H1 (cell line): ENCODE data around the gene PAFAH1B1. TPM values are rescaled to one million over a fixed set of nuclear protein-coding genes. Genes with fewer than 3 reads are reported as not detected.

Source experiments
- CTCF ChIA-PET: fragments of 300-600 bp; sonication (Branson Sonifier 250); formaldehyde crosslinking; loops from one replicate; lab custom pipeline; 2021; ENCODE audit not compliant: partially characterized antibody; lab: Charles Lee
- POLR2A ChIA-PET: fragments of 300-600 bp; sonication (Branson Sonifier 250); formaldehyde crosslinking; loops from one replicate; lab custom pipeline; 2021; ENCODE audit warnings: inconsistent platforms; ENCODE audit not compliant: partially characterized antibody; lab: Charles Lee
- DNase-seq, 2 experiments: peaks; one replicate each; pipeline versions ENCODE4 v3.0.0 to v3.0.0-alpha.2; 2010 to 2022; ENCODE audit warnings: low spot score in 2 of 2, low read depth in 1 of 2, mixed read lengths in 1 of 2
- FAIRE-seq: peaks from 2 replicates; lab custom pipeline; 2011; peaks lifted over from hg19 to GRCh38; lab: Jason Lieb, UNC
- H2AFZ ChIP-seq: 2 replicates; pipeline ENCODE4 v1.8.1; 2012; ENCODE audit warnings: low read length, inconsistent platforms
- H2AK5ac ChIP-seq: 2 replicates; pipeline ENCODE4 v1.6.1; 2013; ENCODE audit warnings: low read depth, low read length
- H2BK120ac ChIP-seq: replicated peaks from 2 replicates; pipeline ENCODE3; 2013; ENCODE audit warnings: low read depth, low read length, inconsistent platforms
- H2BK12ac ChIP-seq: 2 replicates; pipeline ENCODE4 v1.6.1; 2013; ENCODE audit warnings: low read depth, low read length
- H2BK15ac ChIP-seq: 2 replicates; pipeline ENCODE4 v1.6.1; 2013; ENCODE audit warnings: low read length
- H2BK20ac ChIP-seq: 2 replicates; pipeline ENCODE4 v1.6.1; 2013; ENCODE audit warnings: low read length
- H2BK5ac ChIP-seq: 2 replicates; pipeline ENCODE4 v1.6.1; 2013; ENCODE audit warnings: low read depth, low read length
- H3K14ac ChIP-seq: 2 replicates; pipeline ENCODE4 v1.6.1; 2013; ENCODE audit warnings: inconsistent platforms; ENCODE audit not compliant: insufficient read length
- H3K18ac ChIP-seq: 2 replicates; pipeline ENCODE4 v1.6.1; 2013; ENCODE audit warnings: low read length; ENCODE audit errors: extremely low read depth
- H3K23ac ChIP-seq: 2 replicates; pipeline ENCODE4 v1.6.1; 2013; ENCODE audit warnings: inconsistent platforms; ENCODE audit not compliant: insufficient read length
- H3K23me2 ChIP-seq: 2 replicates; pipeline ENCODE4 v1.6.1; 2013; ENCODE audit warnings: low read depth, low read length
- H3K27ac ChIP-seq: 2 replicates; pipeline ENCODE4 v1.6.1; 2011; ENCODE audit warnings: low read depth, low read length, inconsistent platforms
- H3K27me3 ChIP-seq, 4 experiments: replicated peaks in 1 of 4; 1 replicate in 1 of 4; 2 replicates in 3 of 4; pipeline versions ENCODE4 v1.6.1 to v1.8.1; 2011 to 2013; ENCODE audit warnings: low read length in 3 of 4, mild to moderate bottlenecking in 3 of 4, inconsistent platforms in 2 of 4, mixed read lengths in 2 of 4, moderate library complexity in 1 of 4; ENCODE audit not compliant: control insufficient read depth in 3 of 4, insufficient read depth in 3 of 4; ENCODE audit errors: extremely low read depth in 1 of 4
- H3K36me3 ChIP-seq, 4 experiments: 2 replicates each; pipeline versions ENCODE4 v1.6.1 to v1.8.1; 2011 to 2013; ENCODE audit warnings: mild to moderate bottlenecking in 4 of 4, low read length in 3 of 4, moderate library complexity in 2 of 4, control low read depth in 1 of 4, inconsistent platforms in 1 of 4; ENCODE audit not compliant: insufficient read depth in 4 of 4, control insufficient read depth in 2 of 4
- H3K4ac ChIP-seq: replicated peaks from 2 replicates; pipeline ENCODE3; 2013; ENCODE audit warnings: low read length, low read depth, mixed read lengths, inconsistent platforms; ENCODE audit not compliant: insufficient read length
- H3K4me1 ChIP-seq, 4 experiments: replicated peaks in 1 of 4; 1 replicate in 1 of 4; 2 replicates in 3 of 4; pipeline versions ENCODE4 v1.6.1 to v1.8.1; 2011 to 2013; ENCODE audit warnings: low read length in 3 of 4, inconsistent platforms in 2 of 4, mixed read lengths in 1 of 4; ENCODE audit not compliant: insufficient read depth in 4 of 4, control insufficient read depth in 3 of 4
- H3K4me2 ChIP-seq, 2 experiments: 2 replicates each; pipeline versions ENCODE4 v1.6.1 to v1.8.1; 2011 to 2013; ENCODE audit warnings: low read depth in 2 of 2, low read length in 2 of 2, control low read depth in 1 of 2, inconsistent platforms in 1 of 2, mild to moderate bottlenecking in 1 of 2; ENCODE audit not compliant: insufficient read depth in 1 of 2
- H3K4me3 ChIP-seq, 4 experiments: fragments of 200-600, 300-600 bp in 1 of 4; sonication (generic), shearing (Covaris generic), sonication (Bioruptor Twin) in 1 of 4; 2 replicates each; pipeline versions ENCODE4 v1.5.1 to v1.8.1; 2011 to 2016; ENCODE audit warnings: low read length in 4 of 4, low read depth in 3 of 4, control low read depth in 2 of 4, inconsistent platforms in 2 of 4, mild to moderate bottlenecking in 2 of 4, mixed read lengths in 1 of 4, moderate library complexity in 1 of 4; ENCODE audit not compliant: insufficient read depth in 2 of 4; ENCODE audit errors: extremely low read depth in 1 of 4
- H3K56ac ChIP-seq: replicated peaks from 2 replicates; pipeline ENCODE3; 2013; ENCODE audit warnings: low read depth, mild to moderate bottlenecking, mixed read lengths, low read length, inconsistent platforms; ENCODE audit not compliant: insufficient read length
- H3K79me1 ChIP-seq: 2 replicates; pipeline ENCODE4 v1.6.1; 2013; ENCODE audit warnings: low read depth, low read length, control low read depth
- H3K79me2 ChIP-seq, 2 experiments: 2 replicates each; pipeline versions ENCODE4 v1.6.1 to v1.8.1; 2012 to 2013; ENCODE audit warnings: low read length in 2 of 2, mild to moderate bottlenecking in 2 of 2, inconsistent platforms in 1 of 2; ENCODE audit not compliant: insufficient read depth in 2 of 2, control insufficient read depth in 1 of 2
- H3K9ac ChIP-seq, 4 experiments: replicated peaks in 1 of 4; 1 replicate in 1 of 4; 2 replicates in 3 of 4; pipeline versions ENCODE4 v1.6.1 to v1.8.1; 2011 to 2013; ENCODE audit warnings: low read depth in 3 of 4, low read length in 3 of 4, control low read depth in 2 of 4, mild to moderate bottlenecking in 2 of 4, moderate library complexity in 2 of 4, inconsistent platforms in 1 of 4; ENCODE audit errors: extremely low read depth in 1 of 4
- H3K9me3 ChIP-seq, 2 experiments: 2 replicates each; pipeline versions ENCODE4 v1.6.1 to v1.8.1; 2012 to 2013; ENCODE audit warnings: mild to moderate bottlenecking in 2 of 2, moderate library complexity in 2 of 2, control low read depth in 1 of 2, inconsistent platforms in 1 of 2, low read depth in 1 of 2, low read length in 1 of 2, mixed read lengths in 1 of 2; ENCODE audit not compliant: insufficient read depth in 2 of 2
- H4K20me1 ChIP-seq, 2 experiments: replicated peaks in 1 of 2; 2 replicates each; pipeline versions ENCODE3 to v1.8.1; 2011 to 2013; ENCODE audit warnings: inconsistent platforms in 2 of 2, low read length in 2 of 2, mild to moderate bottlenecking in 1 of 2; ENCODE audit not compliant: insufficient read depth in 2 of 2, control insufficient read depth in 1 of 2
- H4K5ac ChIP-seq: 2 replicates; pipeline ENCODE4 v1.6.1; 2013; ENCODE audit warnings: low read length, low read depth, mixed read lengths, inconsistent platforms; ENCODE audit not compliant: insufficient read length
- H4K8ac ChIP-seq: 2 replicates; pipeline ENCODE4 v1.8.0; 2013; ENCODE audit warnings: mild to moderate bottlenecking, moderate library complexity, low read length, inconsistent platforms; ENCODE audit not compliant: insufficient read depth; ENCODE audit errors: extremely low read depth
- H4K91ac ChIP-seq: replicated peaks from 2 replicates; pipeline ENCODE3; 2013; ENCODE audit warnings: low read length, mixed read lengths, inconsistent platforms; ENCODE audit not compliant: insufficient read length
- CTCF ChIP-seq, 3 experiments: IDR thresholded peaks; 1 replicate in 2 of 3; 2 replicates in 1 of 3; pipeline versions ENCODE4 v1.5.1 to v1.6.1; 2011; ENCODE audit warnings: low read length in 3 of 3, mild to moderate bottlenecking in 3 of 3, inconsistent platforms in 2 of 3, low read depth in 1 of 3, moderate library complexity in 1 of 3; ENCODE audit not compliant: insufficient read depth in 1 of 3; ENCODE audit errors: control extremely low read depth in 1 of 3
- KDM4A ChIP-seq: IDR thresholded peaks from one replicate; pipeline ENCODE4 v1.7.1; 2012; ENCODE audit warnings: low read depth, mild to moderate bottlenecking, moderate library complexity, low read length, inconsistent platforms; ENCODE audit not compliant: severe bottlenecking
- MAX ChIP-seq: IDR thresholded peaks from 2 replicates; pipeline ENCODE4 v1.6.1; 2012; ENCODE audit warnings: inconsistent platforms
- PHF8 ChIP-seq: fragments of 200-600 bp; sonication (generic); conservative IDR thresholded peaks from 2 replicates; pipeline ENCODE4 v1.7.1; 2012; ENCODE audit warnings: low read depth, mild to moderate bottlenecking, inconsistent platforms, low read length, moderate library complexity
- RXRA ChIP-seq: IDR thresholded peaks from 2 replicates; pipeline ENCODE4 v1.6.1; 2011; ENCODE audit warnings: low read depth, mild to moderate bottlenecking, low read length, moderate library complexity; ENCODE audit not compliant: insufficient read depth
- SP1 ChIP-seq: IDR thresholded peaks from 2 replicates; pipeline ENCODE4 v1.6.1; 2011; ENCODE audit warnings: low read depth, low read length
- TBP ChIP-seq: IDR thresholded peaks from 2 replicates; pipeline ENCODE4 v1.6.1; 2011; ENCODE audit warnings: low read depth, low read length, improper control_type of control experiment
- WGBS, 2 experiments: shearing (Covaris generic) in 1 of 2; methylation state at CpG; one replicate each; pipeline versions ENCODE4 v1.1.6 to v1.1.7; 2013 to 2015; ENCODE audit warnings: low lambda C conversion rate in 2 of 2, mixed read lengths in 2 of 2, inconsistent platforms in 1 of 2, low coverage in 1 of 2, missing lambda C conversion rate in 1 of 2; ENCODE audit not compliant: insufficient replicate concordance in 2 of 2, insufficient coverage in 1 of 2, insufficient read length in 1 of 2; ENCODE audit errors: extremely low coverage in 1 of 2, missing lambda C conversion rate in 1 of 2; 5-methylcytosine and 5-hydroxymethylcytosine counted together
- polyA plus RNA-seq, 7 experiments: library from polyadenylated mRNA; depleted of rRNA in 3 of 7; stranded (reverse) in 5 of 7; unstranded in 2 of 7; fragments of >200 nt in 5 of 7; fragments of 200-250 nt in 2 of 7; gene quantifications; 1 replicate in 5 of 7; 2 replicates in 1 of 7; 4 replicates in 1 of 7; pipeline versions ENCODE4 v1.2.1 to v1.2.3, GENCODE V29; 2011 to 2013; ENCODE audit warnings: missing spikeins in 2 of 7, mixed read lengths in 2 of 7
- total RNA-seq: library from RNA; stranded (reverse); fragmentation: NEBNext Ultra II Directional; extraction: Animal tissue kit (Norgen Biotek cat#: 25700); gene quantifications from 2 replicates; pipeline ENCODE4 v1.2.1, GENCODE V29; 2021

The PAFAH1B1 gene
- total and polyA plus RNA-seq, 2 of the 8 experiments (the other 6 are each of a cell fraction or from before 2014, with no cell fraction given): 42.0 to 152 TPM

GRCh38 chr17:2694381-2695242, 101.2 kb downstream of the PAFAH1B1 start:
- H3K27ac ChIP-seq: no peak overlapping the region
- H3K4me3 ChIP-seq: no peak overlapping the region
- no peaks in the 10 kb centered on the region; the same call in 1 of the 2 replicates for H3K79me1 ChIP-seq
- FAIRE-seq (no peak), DNase-seq (no peak)
- H2BK20ac ChIP-seq: no peak overlapping the region
- no peak overlapping the region for H3K23ac ChIP-seq
- ChIA-PET POLR2A (interaction anchor here (1.2 to 2.3 kb wide), 5 partner anchors 8 to 57 kb away, joined by 3 to 7 read pairs (median 4); no protein-coding TSS in a partner anchor), CTCF (interaction anchor here (2.9 to 4.5 kb wide), 2 partner anchors 8 to 14 kb away, joined by 11 to 30 read pairs; no protein-coding TSS in a partner anchor)
- WGBS, 2 experiments: 96% methylated on average over 20 of the region's 42 CpGs; no CpG with 5 or more reads in 1 of the 2 experiments
- no peak overlapping the region for H3K14ac ChIP-seq
- no peak overlapping the region for H2AK5ac ChIP-seq
- no peak overlapping the region for H2BK15ac ChIP-seq
- no peak overlapping the region for H2BK5ac ChIP-seq
- H3K4me2 ChIP-seq: no peak overlapping the region
- no peak overlapping the region for H4K91ac ChIP-seq
- H3K56ac ChIP-seq: no peak overlapping the region
- no peak overlapping the region for H3K9ac ChIP-seq
- TF ChIP-seq TBP (no peak), KDM4A (no peak), RXRA (no peak), CTCF (IDR thresholded peaks at IDR 0.05; ENCODE audit: control extremely low read depth in 1 of 3, insufficient read depth in 1 of 3, low read depth in 1 of 3, low read length in 3 of 3) (no peak), SP1 (no peak), PHF8 (no peak), MAX (no peak)
- no peak overlapping the region for H2AFZ ChIP-seq
- no peak overlapping the region for H2BK12ac ChIP-seq
- no peaks in the 10 kb centered on the region for H3K27me3 ChIP-seq
- no peak overlapping the region for H4K8ac ChIP-seq
- no peak overlapping the region for H3K4ac ChIP-seq
- no peak overlapping the region for H4K5ac ChIP-seq
- H3K4me1 ChIP-seq: peaks cover 0 to 5% (median 0%) of the 10 kb centered on the region in 4 experiments; a peak in 2 of 7 replicates
- H2BK120ac ChIP-seq: no peak overlapping the region
- no peak overlapping the region for H3K18ac ChIP-seq
- peaks cover 0 to 65% (median 9%) of the 10 kb centered on the region in 4 experiments; a peak in 5 of 8 replicates for H3K36me3 ChIP-seq
- no peaks in the 10 kb centered on the region for H3K23me2 ChIP-seq
- no peaks in the 10 kb centered on the region for H3K79me2 ChIP-seq
- H4K20me1 ChIP-seq: peaks cover 0 to 10% of the 10 kb centered on the region in 2 experiments
- no peaks in the 10 kb centered on the region for H3K9me3 ChIP-seq
